ENCODE results near the gene PFKL. TPM values are rescaled to one million over a fixed set of nuclear protein-coding genes. Genes with fewer than 3 reads are reported as not detected.

Gene PFKL
- polyA plus RNA-seq, 1 experiment = 44.3 TPM

DNA sequence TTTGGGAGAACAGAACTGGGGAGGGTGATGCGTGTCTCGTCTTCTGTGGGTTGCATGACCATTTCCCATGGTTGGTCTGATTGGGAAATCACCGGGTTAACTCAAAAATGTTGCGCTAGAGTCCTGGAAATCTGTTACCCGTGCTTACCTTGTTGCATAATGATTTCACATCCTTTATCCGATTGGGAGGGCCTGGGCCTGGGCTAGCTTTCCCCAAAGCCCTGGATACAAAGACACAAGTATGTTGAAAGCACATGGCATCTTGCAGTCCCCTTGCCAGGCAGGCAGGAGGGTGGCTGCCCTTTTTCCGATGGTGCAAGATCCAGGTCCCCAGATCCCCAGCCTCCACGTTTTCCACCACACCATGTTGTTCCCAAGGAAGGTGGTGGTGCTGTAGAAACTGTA is 54.1 kb downstream of the PFKL start:
- Histone ChIP-seq H3K27ac (ENCODE audit: low read depth, low read length) (no peak overlapping the region), H3K27me3 (ENCODE audit: control insufficient read depth, insufficient read depth, low read length) (peaks cover 25% of the 10 kb centered on the region), H3K4me3 (ENCODE audit: low read depth, low read length) (no peak overlapping the region), H3K9me3 (ENCODE audit: control insufficient read depth, insufficient read depth, low read length) (peaks cover 7% of the 10 kb centered on the region; the same call in 1 of the 2 replicates)
- CTCF ChIA-PET = no interaction called here
- POLR2A ChIA-PET = interaction anchor here (1.2 kb wide), 1 partner anchor 14 kb away, joined by 4 read pairs; no protein-coding TSS in a partner anchor
- TF ChIP-seq, protein P1, sequence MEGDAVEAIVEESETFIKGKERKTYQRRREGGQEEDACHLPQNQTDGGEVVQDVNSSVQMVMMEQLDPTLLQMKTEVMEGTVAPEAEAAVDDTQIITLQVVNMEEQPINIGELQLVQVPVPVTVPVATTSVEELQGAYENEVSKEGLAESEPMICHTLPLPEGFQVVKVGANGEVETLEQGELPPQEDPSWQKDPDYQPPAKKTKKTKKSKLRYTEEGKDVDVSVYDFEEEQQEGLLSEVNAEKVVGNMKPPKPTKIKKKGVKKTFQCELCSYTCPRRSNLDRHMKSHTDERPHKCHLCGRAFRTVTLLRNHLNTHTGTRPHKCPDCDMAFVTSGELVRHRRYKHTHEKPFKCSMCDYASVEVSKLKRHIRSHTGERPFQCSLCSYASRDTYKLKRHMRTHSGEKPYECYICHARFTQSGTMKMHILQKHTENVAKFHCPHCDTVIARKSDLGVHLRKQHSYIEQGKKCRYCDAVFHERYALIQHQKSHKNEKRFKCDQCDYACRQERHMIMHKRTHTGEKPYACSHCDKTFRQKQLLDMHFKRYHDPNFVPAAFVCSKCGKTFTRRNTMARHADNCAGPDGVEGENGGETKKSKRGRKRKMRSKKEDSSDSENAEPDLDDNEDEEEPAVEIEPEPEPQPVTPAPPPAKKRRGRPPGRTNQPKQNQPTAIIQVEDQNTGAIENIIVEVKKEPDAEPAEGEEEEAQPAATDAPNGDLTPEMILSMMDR (IDR thresholded peaks at IDR 0.05; ENCODE audit: low read depth, low read length) = no peak
- no peak for DNase-seq (ENCODE audit: low read depth, low spot score)

DNA sequence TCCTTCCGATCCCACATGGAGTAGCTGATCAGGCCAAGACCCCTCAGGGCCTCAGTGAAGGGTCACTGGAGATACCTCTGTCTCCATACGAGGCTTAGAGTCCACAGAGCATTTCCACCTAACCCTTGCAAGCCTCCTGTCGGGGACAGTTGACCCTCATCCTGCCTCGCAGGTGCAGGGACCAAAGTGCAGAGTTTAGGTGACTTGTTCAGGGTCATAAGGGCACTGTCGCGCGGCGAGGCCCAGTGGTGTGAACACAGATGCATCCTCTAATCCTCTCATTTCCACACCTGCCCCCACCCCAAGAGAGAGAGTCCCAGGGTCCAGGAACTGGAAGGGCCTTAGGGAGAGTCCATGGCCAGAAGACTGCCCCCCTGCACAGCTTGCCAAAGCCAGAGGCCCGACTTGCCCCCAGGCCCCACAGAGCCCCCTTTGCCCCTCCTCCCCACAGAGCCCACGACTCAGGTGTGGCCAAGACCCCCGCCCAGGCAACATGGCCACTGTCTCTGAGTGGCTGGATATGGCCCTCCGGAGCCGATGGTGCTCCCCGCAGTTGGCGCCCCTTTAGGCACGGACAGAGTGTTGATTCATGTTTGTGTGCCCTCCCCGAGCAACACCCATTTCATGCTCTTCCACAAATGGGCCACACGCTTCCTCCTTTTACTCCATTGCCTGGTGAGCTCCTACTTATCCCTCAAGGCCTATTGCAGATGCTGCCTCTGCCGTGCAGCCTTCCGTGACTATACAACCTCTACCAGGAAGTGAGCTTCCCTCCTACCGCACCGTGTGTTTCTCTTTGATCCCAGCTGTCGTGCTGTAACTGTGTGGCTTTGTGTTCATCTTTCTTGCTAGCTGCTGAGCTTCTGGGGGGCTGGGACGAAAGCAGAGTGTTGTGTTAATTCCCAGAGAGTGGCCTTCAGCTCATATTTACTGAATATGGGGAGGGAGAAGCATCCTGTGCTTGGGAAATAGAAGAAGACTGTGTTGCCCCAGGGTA is 55.2 kb downstream of the PFKL start:
- Histone ChIP-seq H3K27me3 (ENCODE audit: control insufficient read depth, insufficient read depth, low read length) (peaks cover 20% of the 10 kb centered on the region), H3K9me3 (ENCODE audit: control insufficient read depth, insufficient read depth, low read length) (peaks cover 7% of the 10 kb centered on the region; the same call in 1 of the 2 replicates), H3K4me3 (ENCODE audit: low read depth, low read length) (no peak overlapping the region), H3K27ac (ENCODE audit: low read depth, low read length) (no peak overlapping the region)
- DNase-seq (ENCODE audit: low read depth, low spot score) = no peak
- CTCF ChIA-PET = no interaction called here
- POLR2A ChIA-PET = no interaction called here
- TF ChIP-seq, protein P1 (IDR thresholded peaks at IDR 0.05; ENCODE audit: low read depth, low read length) = no peak

DNA sequence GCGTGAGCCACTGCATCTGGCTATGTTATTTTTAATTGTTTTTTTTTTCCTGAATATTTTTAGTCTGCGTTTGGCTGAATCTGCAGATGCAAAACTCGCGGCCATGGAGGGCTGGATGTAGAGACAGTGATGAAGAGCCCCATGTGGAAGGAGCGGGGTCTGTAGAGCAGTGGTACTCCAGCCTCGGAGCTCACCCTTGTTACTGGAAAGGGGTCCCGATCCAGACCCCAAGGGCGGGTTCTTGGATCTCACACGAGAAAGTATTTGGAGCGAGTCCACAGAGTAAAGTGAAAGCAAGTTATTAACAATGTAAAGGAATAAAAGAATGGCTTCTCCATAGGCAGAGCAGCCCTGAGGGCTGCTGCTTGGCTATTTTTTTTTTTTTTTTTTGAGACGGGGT is 56.3 kb downstream of the PFKL start:
- ChIA-PET CTCF (no interaction called here), POLR2A (no interaction called here)
- Histone ChIP-seq H3K27ac (ENCODE audit: low read depth, low read length) (no peak overlapping the region), H3K4me3 (ENCODE audit: low read depth, low read length) (no peak overlapping the region), H3K27me3 (ENCODE audit: control insufficient read depth, insufficient read depth, low read length) (peaks cover 15% of the 10 kb centered on the region), H3K9me3 (ENCODE audit: control insufficient read depth, insufficient read depth, low read length) (peaks cover 7% of the 10 kb centered on the region; the same call in 1 of the 2 replicates)
- TF ChIP-seq, protein P1 (IDR thresholded peaks at IDR 0.05; ENCODE audit: low read depth, low read length) = no peak
- DNase-seq (ENCODE audit: low read depth, low spot score) = no peak

DNA sequence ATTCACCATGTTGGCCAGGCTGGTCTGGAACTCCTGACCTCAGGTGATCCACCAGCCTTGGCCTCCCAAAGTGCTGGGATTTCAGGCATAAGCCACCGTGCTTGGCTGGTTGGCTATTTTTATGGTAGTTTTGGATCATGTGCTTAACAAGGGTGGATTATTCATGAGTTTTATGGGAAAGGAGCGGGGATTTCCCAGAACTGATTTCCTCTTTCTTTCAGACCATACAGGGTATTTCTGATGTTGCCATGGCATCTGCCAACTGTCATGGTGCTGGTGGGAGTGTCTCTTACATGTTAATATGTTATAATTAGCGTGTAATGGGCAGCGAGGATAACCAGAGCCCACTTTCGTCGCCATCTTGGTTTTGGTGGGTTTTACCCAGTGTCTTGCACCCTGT is 56.8 kb downstream of the PFKL start:
- CTCF ChIA-PET = no interaction called here
- Histone ChIP-seq H3K27me3 (ENCODE audit: control insufficient read depth, insufficient read depth, low read length) (peaks cover 10% of the 10 kb centered on the region), H3K27ac (ENCODE audit: low read depth, low read length) (no peak overlapping the region), H3K9me3 (ENCODE audit: control insufficient read depth, insufficient read depth, low read length) (peaks cover 7% of the 10 kb centered on the region; the same call in 1 of the 2 replicates), H3K4me3 (ENCODE audit: low read depth, low read length) (no peak overlapping the region)
- TF ChIP-seq, protein P1 (IDR thresholded peaks at IDR 0.05; ENCODE audit: low read depth, low read length) = no peak
- POLR2A ChIA-PET = no interaction called here
- no peak for DNase-seq (ENCODE audit: low read depth, low spot score)
